Umbilical cord (tissue), 2 donors: Measurements from ENCODE around the gene RASD2. TPM values are rescaled to one million over a fixed set of nuclear protein-coding genes. Genes with fewer than 3 reads are reported as not detected.

Source experiments
- DNase-seq: peaks from one replicate; pipeline ENCODE4 v3.0.0-alpha.2; 2015; ENCODE audit warnings: low spot score
- total RNA-seq: library from RNA; depleted of rRNA; stranded (reverse); fragments of >200 nt; gene quantifications from one replicate; pipeline ENCODE4 v1.2.3, GENCODE V29; 2014; ENCODE audit warnings: low replicate concordance; ENCODE audit not compliant: insufficient read depth

RASD2 gene
- total RNA-seq, 1 donor from 2014 or later = not detected

DNA sequence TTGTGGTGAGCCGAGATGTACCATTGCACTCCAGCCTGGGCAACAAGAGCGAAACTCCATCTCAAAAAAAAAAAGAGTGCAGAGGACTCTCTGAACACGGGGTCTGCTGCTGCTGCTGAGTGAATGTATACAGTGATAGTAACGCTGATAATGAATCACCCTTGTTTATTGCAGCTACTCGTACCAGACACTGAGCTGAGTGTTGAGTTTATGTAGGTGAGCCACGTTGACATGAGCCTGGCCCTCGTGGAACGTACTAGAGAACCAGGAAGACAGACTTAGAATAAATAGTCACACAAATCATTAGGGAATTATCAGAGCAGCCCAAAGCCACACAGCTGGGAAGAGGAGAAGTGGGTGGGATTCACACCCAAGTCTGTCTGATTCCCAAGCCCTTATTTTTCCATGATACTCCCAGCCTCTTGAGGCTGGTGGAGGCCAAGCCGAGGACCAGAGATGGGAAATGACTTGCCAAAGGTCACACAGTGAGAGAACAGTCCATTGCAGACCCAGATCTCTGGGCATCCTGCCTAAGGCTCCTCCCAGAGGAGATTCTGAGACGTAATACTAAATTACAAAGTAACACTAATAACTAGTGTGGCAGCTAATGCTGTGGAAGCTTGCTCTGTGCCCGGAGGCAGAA is 41.7 kb downstream of the RASD2 start:
- no peak for DNase-seq

GRCh38 chr22:35582861-35583670 is 42.4 kb downstream of the RASD2 start:
- peak; percentile 59 for DNase-seq

DNA sequence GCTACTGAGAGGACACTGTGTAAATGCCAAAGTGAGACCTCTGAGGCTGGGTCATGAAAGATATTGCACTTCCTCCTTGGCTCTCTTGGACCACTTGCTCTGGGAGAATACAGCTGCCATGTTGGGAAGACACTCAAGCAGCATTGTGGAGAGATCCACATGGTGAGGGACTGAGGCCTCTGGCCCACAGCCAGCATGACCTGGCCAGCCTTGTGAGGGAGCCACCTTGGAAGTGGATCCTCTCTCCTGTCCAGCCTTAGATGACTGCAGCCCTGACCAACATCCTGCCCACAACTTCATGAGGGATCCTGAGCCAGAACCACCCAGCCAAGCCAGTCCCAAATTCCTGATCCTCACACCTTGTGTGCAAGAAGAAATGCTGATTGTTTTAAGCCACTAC is 46.1 kb downstream of the RASD2 start:
- no peak for DNase-seq

- peak; percentile 61 for DNase-seq
Measured at GRCh38 chr22:35587447-35587870, 46.8 kb downstream of the RASD2 start.

DNA sequence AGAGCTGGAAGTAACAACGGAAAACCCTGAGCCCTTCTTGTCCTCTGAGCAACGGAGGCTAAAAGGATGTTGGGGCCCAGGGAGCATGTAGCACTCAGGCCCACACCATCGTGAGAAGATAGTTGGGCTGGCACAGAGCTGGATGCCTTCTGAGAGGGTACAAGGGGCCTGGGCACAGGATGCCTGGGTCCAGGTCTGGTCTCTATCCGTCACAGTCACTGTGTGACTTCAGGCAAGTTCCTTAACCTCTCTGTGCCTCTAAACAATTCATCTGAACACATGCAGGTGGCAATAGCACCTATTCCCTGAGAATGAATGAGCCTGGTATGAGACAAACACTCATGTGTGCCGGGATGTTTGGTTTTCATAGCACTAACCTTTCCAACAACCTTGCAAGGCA is 47.3 kb downstream of the RASD2 start:
- no peak for DNase-seq

- DNase-seq = peak; percentile 76
Measured at GRCh38 chr22:35589071-35589755, 48.6 kb downstream of the RASD2 start.

- no peak for DNase-seq
Measured at GRCh38 chr22:35589756-35590093, 49.1 kb downstream of the RASD2 start.

GRCh38 chr22:35590634-35591295 is 50.1 kb downstream of the RASD2 start:
- DNase-seq = no peak

DNA sequence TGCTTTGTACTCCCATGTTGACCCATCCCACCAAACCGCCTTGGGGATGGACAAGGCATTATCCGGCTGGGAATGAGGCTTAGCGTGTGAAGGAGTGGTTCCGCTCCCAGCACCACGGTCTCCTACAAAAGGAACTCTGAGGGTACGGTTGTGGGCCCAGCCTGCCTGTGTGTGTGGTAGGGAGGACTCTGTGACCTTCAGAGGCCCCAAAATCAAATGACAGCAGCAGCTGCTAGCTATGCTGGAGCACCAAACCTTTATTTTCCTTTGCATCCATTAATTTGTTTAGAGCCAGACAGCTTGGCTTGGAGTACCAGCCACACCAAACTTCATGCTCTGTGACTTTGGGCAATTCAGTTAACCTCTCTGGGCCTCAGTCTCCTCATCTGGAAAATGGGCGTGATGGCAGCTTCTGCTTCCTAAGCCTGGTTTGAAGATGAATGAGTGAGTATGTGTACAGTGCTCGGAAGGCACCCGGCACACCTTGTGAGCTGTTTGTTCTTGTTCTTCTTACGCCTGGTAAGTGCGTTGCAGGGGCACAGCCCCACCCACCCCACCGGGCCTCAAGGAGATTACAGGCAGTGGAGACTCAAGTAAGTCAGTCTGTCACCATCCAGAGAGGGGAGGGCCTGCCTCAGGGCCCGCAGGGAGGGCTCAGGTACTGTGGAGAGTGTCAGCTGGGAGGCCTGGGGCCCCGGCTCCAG is 51.2 kb downstream of the RASD2 start:
- DNase-seq = no peak

DNA sequence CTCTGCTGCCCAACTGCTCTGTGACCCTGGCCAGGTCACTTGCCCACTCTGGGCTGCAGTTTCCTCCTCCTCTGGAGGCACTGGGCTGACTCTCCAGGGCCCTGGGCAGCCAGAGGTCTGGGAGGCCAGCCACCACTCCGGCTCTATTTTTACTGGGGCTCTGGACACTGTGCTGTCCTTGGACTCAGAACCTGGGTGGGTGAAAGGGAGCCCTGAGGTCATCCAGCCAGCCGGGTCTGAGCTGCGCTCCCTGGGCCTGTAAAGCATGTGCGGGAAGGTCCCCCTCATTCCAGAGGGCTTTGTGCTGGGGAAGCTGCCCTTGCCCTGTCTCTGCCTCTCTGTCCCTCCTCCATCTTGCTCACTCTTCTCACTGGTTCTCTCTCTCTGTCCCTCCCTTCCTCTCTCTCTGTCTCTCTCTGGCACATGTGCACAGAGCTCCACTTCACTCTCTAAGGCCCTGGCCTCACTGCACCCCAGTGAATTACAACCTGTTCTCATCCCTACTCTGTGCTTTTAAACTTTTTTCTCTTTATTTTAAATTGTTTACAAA is 51.9 kb downstream of the RASD2 start:
- DNase-seq = peak; percentile 78

DNA sequence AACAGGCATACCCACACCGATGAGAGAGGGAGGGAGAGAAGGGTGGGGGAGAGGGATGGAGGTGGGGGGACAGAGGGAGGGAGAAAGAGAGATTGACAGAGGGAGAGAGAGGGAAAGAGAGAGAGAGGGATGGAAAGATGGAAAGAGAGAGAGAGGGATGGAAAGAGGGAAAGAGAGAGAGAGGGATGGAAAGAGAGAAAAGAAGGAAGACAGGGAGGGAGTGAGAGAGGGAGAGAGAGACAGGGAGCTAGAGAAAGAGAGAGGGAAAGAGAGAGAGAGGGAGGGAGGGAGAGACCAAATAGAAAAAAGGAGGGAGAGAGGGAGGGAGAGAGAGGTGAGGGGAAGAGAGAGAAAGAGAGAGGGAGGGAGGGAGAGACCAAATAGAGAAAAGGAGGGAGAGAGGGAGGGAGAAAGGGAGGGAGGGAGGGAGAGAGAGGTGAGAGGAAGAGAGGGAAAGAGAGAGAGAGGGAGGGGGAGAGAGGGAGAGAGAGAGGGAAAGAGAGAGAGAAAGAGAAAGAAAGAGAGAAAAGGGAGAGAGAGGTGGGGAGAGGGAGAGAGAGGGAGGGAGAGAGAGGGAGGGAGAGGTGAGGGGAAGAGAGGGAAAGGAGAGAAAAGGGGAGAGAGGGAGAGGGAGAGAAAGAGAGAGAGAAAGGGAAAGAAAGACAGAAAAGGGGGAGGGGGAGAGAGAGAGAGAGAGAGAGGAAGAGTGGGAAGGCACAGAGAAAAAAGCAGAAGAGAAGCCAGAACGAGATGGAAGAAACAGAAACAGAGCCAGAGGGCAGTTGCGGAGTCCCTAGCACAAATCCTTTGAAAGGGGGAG is 52.6 kb downstream of the RASD2 start:
- DNase-seq = no peak

GRCh38 chr22:35593891-35594470 is 53.4 kb downstream of the RASD2 start:
- DNase-seq = peak; percentile 45

- no peak for DNase-seq
Measured at GRCh38 chr22:35594686-35595085, 54.1 kb downstream of the RASD2 start.

DNA sequence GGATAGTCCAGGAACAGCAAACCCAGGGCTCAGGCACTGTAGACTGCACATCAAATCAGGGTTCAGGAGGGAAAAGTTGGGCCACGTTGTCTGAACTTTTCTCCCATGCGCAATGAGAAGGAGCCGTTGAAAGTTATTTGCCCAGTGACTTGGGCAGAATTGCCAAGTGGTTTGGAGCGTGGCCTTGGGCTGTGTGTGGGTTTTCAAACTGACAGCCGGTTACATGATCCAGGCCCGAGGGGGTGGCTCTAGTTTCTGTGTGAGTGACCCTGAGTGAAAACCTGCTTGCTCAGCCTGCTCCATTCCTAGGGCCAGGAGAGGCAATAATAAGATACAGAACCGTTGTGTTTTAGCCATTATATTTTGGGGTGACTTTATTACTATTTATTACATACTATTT is 56.2 kb downstream of the RASD2 start:
- no peak for DNase-seq

- no peak for DNase-seq
Measured at GRCh38 chr22:35597692-35598395, 57.2 kb downstream of the RASD2 start.

DNA sequence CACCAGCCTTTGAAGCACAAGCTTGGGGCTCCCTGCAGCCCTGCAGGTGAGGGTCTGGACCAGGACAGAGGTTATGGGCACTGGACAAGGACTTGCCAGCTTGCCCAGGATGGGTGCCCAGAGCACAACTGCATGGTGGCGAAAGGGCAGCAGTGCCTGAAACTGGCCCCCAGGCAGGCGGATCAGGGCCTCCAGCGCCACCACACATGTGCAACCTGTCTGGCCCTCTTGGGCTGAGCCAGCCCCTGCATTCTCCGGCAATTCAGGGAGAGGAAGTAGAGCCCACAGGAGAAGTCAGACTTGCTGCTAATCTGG is 57.7 kb downstream of the RASD2 start:
- no peak for DNase-seq

DNA sequence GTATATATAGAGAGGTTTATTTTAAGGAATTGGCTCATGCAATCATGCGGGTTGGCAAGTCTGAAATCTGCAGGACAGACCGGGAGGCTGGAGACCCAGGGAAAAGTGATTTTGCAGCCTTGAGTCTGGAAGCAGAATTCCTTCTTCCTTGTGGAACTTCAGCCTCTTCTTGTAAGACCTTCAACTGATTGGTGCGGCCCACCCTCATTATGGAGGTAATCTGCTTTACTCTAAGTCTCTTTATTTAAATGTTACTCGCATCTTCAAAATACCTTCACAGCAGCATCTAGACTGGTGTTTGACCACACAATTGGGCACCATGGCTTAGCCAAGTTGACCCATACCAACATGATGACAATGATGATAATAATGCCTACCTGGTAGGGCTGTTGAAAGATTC is 58.7 kb downstream of the RASD2 start:
- no peak for DNase-seq

GRCh38 chr22:35600476-35600875 is 59.8 kb downstream of the RASD2 start:
- no peak for DNase-seq

GRCh38 chr22:35601013-35601580 is 60.5 kb downstream of the RASD2 start:
- no peak for DNase-seq
